ENCODE measurements around the gene TMPRSS6.
A peak's percentile ranks its signal among the peaks of the same experiment; 100 is the strongest.

TMPRSS6 gene

DNA sequence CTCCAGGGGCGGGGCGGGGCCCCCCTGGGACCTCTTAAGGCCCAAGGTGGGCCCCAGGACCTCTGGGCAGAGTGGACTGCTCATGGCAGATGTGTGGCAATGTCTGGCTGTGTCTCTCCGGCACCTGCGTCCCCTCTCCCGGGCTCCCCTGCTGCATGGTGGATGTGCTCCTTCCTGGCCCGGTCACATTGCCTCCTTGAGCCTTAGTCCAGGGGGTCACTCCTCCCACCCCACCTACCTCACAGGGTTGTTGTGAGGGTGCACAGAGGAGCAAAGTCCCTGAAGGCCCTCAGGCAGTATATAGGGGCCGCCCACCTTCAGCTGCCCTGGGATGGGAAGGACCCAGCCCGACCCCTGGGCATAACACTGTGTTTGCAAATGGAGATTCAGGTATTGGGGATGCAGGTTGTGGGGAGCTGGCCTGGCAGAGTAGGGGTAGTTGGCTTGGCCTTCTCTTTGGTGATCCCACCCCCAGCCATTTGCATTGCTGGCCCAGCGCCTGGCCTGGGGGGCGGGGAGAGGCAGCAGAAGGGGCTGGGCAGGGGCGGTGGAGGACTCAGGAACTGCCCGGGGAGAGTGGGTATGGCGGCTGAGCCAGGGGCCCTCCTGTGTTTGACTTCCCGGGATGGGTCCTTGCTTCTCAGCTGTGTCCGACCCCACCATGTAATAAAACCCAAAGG lies 46.7 kb downstream of the TMPRSS6 start:
- TF ChIP-seq, protein P1, sequence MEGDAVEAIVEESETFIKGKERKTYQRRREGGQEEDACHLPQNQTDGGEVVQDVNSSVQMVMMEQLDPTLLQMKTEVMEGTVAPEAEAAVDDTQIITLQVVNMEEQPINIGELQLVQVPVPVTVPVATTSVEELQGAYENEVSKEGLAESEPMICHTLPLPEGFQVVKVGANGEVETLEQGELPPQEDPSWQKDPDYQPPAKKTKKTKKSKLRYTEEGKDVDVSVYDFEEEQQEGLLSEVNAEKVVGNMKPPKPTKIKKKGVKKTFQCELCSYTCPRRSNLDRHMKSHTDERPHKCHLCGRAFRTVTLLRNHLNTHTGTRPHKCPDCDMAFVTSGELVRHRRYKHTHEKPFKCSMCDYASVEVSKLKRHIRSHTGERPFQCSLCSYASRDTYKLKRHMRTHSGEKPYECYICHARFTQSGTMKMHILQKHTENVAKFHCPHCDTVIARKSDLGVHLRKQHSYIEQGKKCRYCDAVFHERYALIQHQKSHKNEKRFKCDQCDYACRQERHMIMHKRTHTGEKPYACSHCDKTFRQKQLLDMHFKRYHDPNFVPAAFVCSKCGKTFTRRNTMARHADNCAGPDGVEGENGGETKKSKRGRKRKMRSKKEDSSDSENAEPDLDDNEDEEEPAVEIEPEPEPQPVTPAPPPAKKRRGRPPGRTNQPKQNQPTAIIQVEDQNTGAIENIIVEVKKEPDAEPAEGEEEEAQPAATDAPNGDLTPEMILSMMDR (conservative IDR thresholded peaks at IDR 0.05): no peak
- peak overlapping the region; percentile 30; the same call in 1 of the 2 replicates for H3K27ac ChIP-seq

GRCh38 chr22:37062376-37062675 lies 47.2 kb downstream of the TMPRSS6 start:
- no peak overlapping the region for H3K27ac ChIP-seq
- TF ChIP-seq, protein P1 (conservative IDR thresholded peaks at IDR 0.05): no peak

GRCh38 chr22:37061611-37062375 lies 47.7 kb downstream of the TMPRSS6 start:
- TF ChIP-seq, protein P1 (conservative IDR thresholded peaks at IDR 0.05): no peak
- no peak overlapping the region for H3K27ac ChIP-seq

GRCh38 chr22:37060801-37061610 lies 48.5 kb downstream of the TMPRSS6 start:
- TF ChIP-seq, protein P1 (conservative IDR thresholded peaks at IDR 0.05): no peak
- H3K27ac ChIP-seq: no peak overlapping the region

- no peak overlapping the region for H3K27ac ChIP-seq
- TF ChIP-seq, protein P1 (conservative IDR thresholded peaks at IDR 0.05): no peak
Observed at GRCh38 chr22:37059876-37060449, 49.5 kb downstream of the TMPRSS6 start.

DNA sequence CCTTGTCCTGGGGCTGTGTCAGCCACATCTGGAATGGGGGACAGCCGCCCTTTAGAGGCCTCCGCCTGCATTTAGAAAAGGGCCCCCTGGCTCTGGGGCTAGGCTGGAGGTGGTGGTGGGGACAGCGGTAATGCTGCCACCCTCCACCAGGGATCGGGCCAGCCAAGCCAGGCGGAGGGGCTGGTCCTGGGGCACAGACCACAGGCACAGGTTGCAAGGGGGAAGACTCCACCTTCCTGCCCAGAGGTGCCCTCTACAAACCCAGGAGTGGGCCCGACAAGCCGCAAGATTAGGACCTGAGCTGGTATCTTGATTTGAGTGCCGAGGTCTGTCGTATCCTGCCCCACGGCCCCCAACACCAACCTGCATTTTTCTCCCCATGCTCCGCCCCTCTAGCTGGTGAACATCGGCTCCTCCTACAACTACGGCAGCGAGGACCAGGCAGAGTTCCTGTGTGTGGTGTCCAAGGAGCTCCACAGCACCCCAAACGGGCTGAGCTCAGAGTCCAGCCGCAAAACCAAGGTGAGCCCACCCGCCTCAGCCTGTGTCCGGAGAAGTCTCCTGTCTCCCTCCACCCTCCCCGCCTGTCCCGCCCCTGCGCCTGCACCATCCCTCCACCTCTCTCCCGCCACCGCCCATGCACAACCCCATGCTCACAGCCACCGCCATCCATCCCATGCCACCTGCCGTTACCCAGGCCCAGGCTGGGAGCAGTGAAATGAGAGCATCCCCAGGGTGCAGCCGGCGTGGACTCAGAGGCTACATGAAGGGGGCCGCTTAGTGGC lies 50.4 kb downstream of the TMPRSS6 start:
- no peak overlapping the region for H3K27ac ChIP-seq

More for the DNA sequence above, 50.4 kb downstream of the TMPRSS6 start:
- TF ChIP-seq, protein P1 (conservative IDR thresholded peaks at IDR 0.05): no peak
